Astrocyte (in vitro differentiated cells and primary cell): ENCODE results near the gene RRP12.

ENCODE experiments used
- CTCF ChIP-seq: IDR thresholded peaks from 2 replicates; pipeline ENCODE4 v1.5.1; 2011; ENCODE audit warnings: low read depth, mild to moderate bottlenecking, inconsistent platforms, low read length, moderate library complexity; ENCODE audit not compliant: insufficient read depth
- EZH2 ChIP-seq: IDR thresholded peaks from 2 replicates; pipeline ENCODE4 v1.6.1; 2012; ENCODE audit warnings: mild to moderate bottlenecking, low read length, inconsistent platforms; ENCODE audit not compliant: insufficient read depth

DNA sequence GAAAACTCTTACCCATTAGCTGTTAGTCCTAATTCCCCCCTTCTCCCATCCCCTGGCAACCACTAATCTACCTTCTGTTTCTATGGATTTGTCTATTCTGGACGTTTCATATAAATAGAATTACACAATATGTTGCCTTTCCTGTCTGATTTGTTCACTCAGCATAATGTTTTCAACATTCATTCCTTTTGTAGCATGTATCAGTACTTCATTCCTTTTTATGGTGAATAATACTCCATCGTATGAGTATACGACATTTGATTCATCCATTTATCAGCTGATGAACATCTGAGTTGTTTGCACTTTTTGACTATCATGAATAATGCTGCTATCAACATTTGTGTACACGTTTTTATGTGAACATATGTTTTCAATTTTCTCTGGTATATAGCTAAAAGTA is 86.5 kb downstream of the RRP12 start:
- TF ChIP-seq CTCF (no peak), EZH2 (no peak)
